ENCODE data around the gene GALNT6. TPM values are rescaled to one million over a fixed set of nuclear protein-coding genes. Genes with fewer than 3 reads are reported as not detected.
A peak's percentile ranks its signal among the peaks of the same experiment; 100 is the strongest.

Gene GALNT6
- total RNA-seq, 1 experiment from 2014 or later, result 9.8 TPM

DNA sequence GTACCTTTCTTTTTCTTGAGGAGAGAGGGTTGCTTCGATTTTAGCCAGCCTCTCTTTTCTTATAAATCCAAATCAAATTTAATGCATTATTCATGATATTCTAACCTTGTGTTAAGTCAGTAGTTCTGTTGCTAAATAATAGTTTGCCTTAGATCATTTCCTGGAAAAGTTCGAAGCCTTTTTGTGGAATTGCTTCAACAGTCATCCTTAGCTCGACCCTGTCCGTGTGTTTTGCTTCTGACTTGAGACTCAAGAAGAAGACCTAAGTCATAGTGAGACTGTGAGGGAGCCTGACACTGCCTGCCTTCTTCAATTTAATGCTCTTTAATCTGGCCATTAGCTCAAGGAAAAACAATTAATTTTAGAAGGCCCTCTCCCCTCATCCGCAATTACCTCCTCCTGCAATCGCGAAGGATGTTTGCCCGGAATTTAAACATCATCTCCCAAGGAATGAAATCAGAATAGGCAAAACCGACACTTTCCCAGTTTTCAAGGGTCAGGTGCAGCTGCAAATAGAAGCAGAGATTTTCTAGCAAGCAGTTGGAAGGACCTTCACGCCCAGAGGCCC, 33.0 kb upstream of the GALNT6 start:
- H2BK120ac ChIP-seq (ENCODE audit: low read depth, low read length, poor library complexity, severe bottlenecking), result no peak overlapping the region
- no peak overlapping the region for H3K9ac ChIP-seq (ENCODE audit: extremely low read depth, insufficient read length, low read length)
- Mint-ChIP-seq H3K4me3 (peak overlapping the region in 1 of 2 experiments; percentile 14; a peak in 3 of 5 replicates), H3K27me3 (ENCODE audit: low read depth) (peaks cover 3% of the 10 kb centered on the region; the same call in 1 of the 2 replicates), H3K27ac (peak overlapping the region in 2 of 3 experiments; percentile 4 to 72; a peak in 2 of 7 replicates), H3K4me1 (peaks cover 48 to 53% of the 10 kb centered on the region in 2 experiments), H3K36me3 (ENCODE audit: insufficient read depth in 1 of 3, low read depth in 3 of 3) (peaks cover 0 to 2% (median 0%) of the 10 kb centered on the region in 3 experiments; a peak in 3 of 7 replicates), H3K9me3 (no peaks in the 10 kb centered on the region)
- H3K27me3 ChIP-seq (ENCODE audit: insufficient read depth, low read length), result no peaks in the 10 kb centered on the region
- no peak overlapping the region for H3T11ph ChIP-seq (ENCODE audit: low read length)
- no peak overlapping the region for H4K8ac ChIP-seq (replicated peaks; ENCODE audit: insufficient read length, low read depth, low read length)
- no peak overlapping the region for H3K56ac ChIP-seq (ENCODE audit: insufficient read length, low read depth, low read length)
- no peaks in the 10 kb centered on the region for H4K20me1 ChIP-seq (ENCODE audit: control insufficient read depth, insufficient read depth, insufficient read length)
- H2BK5ac ChIP-seq (ENCODE audit: insufficient read length, low read length), result no peak overlapping the region
- no peak overlapping the region for H3K4ac ChIP-seq (ENCODE audit: low read depth, low read length)
- no peaks in the 10 kb centered on the region; the same call in 1 of the 2 replicates for H3K4me1 ChIP-seq (ENCODE audit: insufficient read depth, low read length)
- H3K79me1 ChIP-seq (ENCODE audit: insufficient read depth, low read depth, low read length, poor library complexity, severe bottlenecking), result no peaks in the 10 kb centered on the region
- H3K4me2 ChIP-seq (ENCODE audit: insufficient read depth, insufficient read length, low read length), result no peak overlapping the region
- no peak overlapping the region for H4K5ac ChIP-seq (ENCODE audit: insufficient read length, low read depth, low read length)
- no CpG with 5 or more reads among the region's 10 CpGs for WGBS (ENCODE audit: extremely low coverage, insufficient read length, low lambda C conversion rate)
- H3K9me3 ChIP-seq (ENCODE audit: control insufficient read depth, low read depth, low read length), result no peaks in the 10 kb centered on the region
- H3K23me2 ChIP-seq (ENCODE audit: insufficient read length, low read depth, low read length, poor library complexity, severe bottlenecking), result peaks cover 7% of the 10 kb centered on the region
- no peak for DNase-seq
- H3K79me2 ChIP-seq (ENCODE audit: insufficient read depth, low read length), result no peaks in the 10 kb centered on the region
- no peak overlapping the region for H3K18ac ChIP-seq (ENCODE audit: insufficient read length, low read depth, low read length)
- no peak overlapping the region for H4K91ac ChIP-seq (ENCODE audit: insufficient read length, low read depth, low read length)
- no peak overlapping the region for H3K23ac ChIP-seq (ENCODE audit: insufficient read length, low read depth, low read length)
- H2BK20ac ChIP-seq (ENCODE audit: low read depth, low read length, poor library complexity, severe bottlenecking), result no peak overlapping the region
- no peak for TF ChIP-seq CTCF (conservative IDR thresholded peaks at IDR 0.05)
- H3K27ac ChIP-seq (ENCODE audit: insufficient read length, low read depth, low read length), result no peak overlapping the region
- H2BK12ac ChIP-seq (ENCODE audit: insufficient read length, low read depth, low read length), result no peak overlapping the region
- H2AK5ac ChIP-seq (ENCODE audit: insufficient read length, low read length), result no peak overlapping the region
- H2AFZ ChIP-seq (ENCODE audit: low read length), result no peak overlapping the region
- H3K14ac ChIP-seq (ENCODE audit: insufficient read depth, low read length), result no peak overlapping the region
- H2BK15ac ChIP-seq (ENCODE audit: low read depth, low read length), result no peak overlapping the region

All from H9 (cell line).